ENCODE results near the gene TMED1.

GRCh38 chr19:10835754-10836478 is at the start of gene TMED1:
- TF ChIP-seq, protein P1, sequence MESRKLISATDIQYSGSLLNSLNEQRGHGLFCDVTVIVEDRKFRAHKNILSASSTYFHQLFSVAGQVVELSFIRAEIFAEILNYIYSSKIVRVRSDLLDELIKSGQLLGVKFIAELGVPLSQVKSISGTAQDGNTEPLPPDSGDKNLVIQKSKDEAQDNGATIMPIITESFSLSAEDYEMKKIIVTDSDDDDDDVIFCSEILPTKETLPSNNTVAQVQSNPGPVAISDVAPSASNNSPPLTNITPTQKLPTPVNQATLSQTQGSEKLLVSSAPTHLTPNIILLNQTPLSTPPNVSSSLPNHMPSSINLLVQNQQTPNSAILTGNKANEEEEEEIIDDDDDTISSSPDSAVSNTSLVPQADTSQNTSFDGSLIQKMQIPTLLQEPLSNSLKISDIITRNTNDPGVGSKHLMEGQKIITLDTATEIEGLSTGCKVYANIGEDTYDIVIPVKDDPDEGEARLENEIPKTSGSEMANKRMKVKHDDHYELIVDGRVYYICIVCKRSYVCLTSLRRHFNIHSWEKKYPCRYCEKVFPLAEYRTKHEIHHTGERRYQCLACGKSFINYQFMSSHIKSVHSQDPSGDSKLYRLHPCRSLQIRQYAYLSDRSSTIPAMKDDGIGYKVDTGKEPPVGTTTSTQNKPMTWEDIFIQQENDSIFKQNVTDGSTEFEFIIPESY (IDR thresholded peaks at IDR 0.05; ENCODE audit: extremely low read depth, insufficient replicate concordance, low read length) = peak; percentile 3
- TF ChIP-seq CEBPB (IDR thresholded peaks at IDR 0.05; ENCODE audit: low read depth) (no peak), SIN3A (IDR thresholded peaks at IDR 0.05; ENCODE audit: low read depth) (no peak), ZNF274 (IDR thresholded peaks at IDR 0.05; ENCODE audit: low read depth, low read length) (no peak), REST (IDR thresholded peaks at IDR 0.05; ENCODE audit: low read depth) (no peak), POLR2A (IDR thresholded peaks at IDR 0.05; ENCODE audit: borderline replicate concordance, extremely low read depth, insufficient read depth, insufficient read length) (no peak), TCF7L2 (IDR thresholded peaks at IDR 0.05; ENCODE audit: borderline replicate concordance, extremely low read depth, insufficient read depth, insufficient read length) (no peak), EZH2 (IDR thresholded peaks at IDR 0.05) (no peak)
- TF ChIP-seq, protein P2, sequence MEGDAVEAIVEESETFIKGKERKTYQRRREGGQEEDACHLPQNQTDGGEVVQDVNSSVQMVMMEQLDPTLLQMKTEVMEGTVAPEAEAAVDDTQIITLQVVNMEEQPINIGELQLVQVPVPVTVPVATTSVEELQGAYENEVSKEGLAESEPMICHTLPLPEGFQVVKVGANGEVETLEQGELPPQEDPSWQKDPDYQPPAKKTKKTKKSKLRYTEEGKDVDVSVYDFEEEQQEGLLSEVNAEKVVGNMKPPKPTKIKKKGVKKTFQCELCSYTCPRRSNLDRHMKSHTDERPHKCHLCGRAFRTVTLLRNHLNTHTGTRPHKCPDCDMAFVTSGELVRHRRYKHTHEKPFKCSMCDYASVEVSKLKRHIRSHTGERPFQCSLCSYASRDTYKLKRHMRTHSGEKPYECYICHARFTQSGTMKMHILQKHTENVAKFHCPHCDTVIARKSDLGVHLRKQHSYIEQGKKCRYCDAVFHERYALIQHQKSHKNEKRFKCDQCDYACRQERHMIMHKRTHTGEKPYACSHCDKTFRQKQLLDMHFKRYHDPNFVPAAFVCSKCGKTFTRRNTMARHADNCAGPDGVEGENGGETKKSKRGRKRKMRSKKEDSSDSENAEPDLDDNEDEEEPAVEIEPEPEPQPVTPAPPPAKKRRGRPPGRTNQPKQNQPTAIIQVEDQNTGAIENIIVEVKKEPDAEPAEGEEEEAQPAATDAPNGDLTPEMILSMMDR (IDR thresholded peaks at IDR 0.05 in 2 of 3, conservative IDR thresholded peaks at IDR 0.05 in 1 of 3; ENCODE audit: borderline replicate concordance in 1 of 3, insufficient read depth in 1 of 3, low read depth in 2 of 3, low read length in 2 of 3) = peak in 2 of 3 experiments; percentile 25 to 32; a peak in 5 of 6 replicates
- TF ChIP-seq, protein P3, sequence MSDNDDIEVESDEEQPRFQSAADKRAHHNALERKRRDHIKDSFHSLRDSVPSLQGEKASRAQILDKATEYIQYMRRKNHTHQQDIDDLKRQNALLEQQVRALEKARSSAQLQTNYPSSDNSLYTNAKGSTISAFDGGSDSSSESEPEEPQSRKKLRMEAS (IDR thresholded peaks at IDR 0.05) = no peak
